DOHH2 (cell line): ENCODE data around the gene DDX51.

ENCODE experiments used
- H3F3A ChIP-seq: fragments of 200-600 bp; sonication (generic), shearing (Covaris generic); 2 replicates; pipeline ENCODE4 v1.6.0; 2016; ENCODE audit warnings: antibody characterized with exemption, mild to moderate bottlenecking; ENCODE audit not compliant: control insufficient read depth, insufficient read depth
- H3K27ac ChIP-seq: fragments of 200-600 bp; sonication (generic); 2 replicates; pipeline ENCODE4 v1.5.1; 2014; ENCODE audit warnings: low read depth, mild to moderate bottlenecking, low read length, moderate library complexity
- H3K27me3 ChIP-seq: fragments of 200-600 bp; sonication (generic); 2 replicates; pipeline ENCODE4 v1.6.1; 2014; ENCODE audit warnings: mild to moderate bottlenecking, low read length, mixed read lengths; ENCODE audit not compliant: control insufficient read depth
- H3K36me3 ChIP-seq: fragments of 200-600 bp; sonication (generic); 2 replicates; pipeline ENCODE4 v1.6.1; 2014; ENCODE audit warnings: mild to moderate bottlenecking, low read length, moderate library complexity, mixed read lengths; ENCODE audit not compliant: control insufficient read depth
- H3K4me1 ChIP-seq: fragments of 200-600 bp; sonication (generic); 2 replicates; pipeline ENCODE4 v1.6.1; 2014; ENCODE audit warnings: mild to moderate bottlenecking, low read length, mixed read lengths; ENCODE audit not compliant: control insufficient read depth
- H3K4me2 ChIP-seq: fragments of 200-600 bp; sonication (generic); 2 replicates; pipeline ENCODE4 v1.6.0; 2014; ENCODE audit warnings: mild to moderate bottlenecking, low read length, moderate library complexity
- H3K4me3 ChIP-seq: fragments of 200-600 bp; sonication (generic); 2 replicates; pipeline ENCODE4 v1.5.1; 2014; ENCODE audit warnings: mild to moderate bottlenecking, low read length, mixed read lengths
- H3K79me2 ChIP-seq: fragments of 200-600 bp; sonication (generic); 2 replicates; pipeline ENCODE4 v1.6.1; 2014; ENCODE audit warnings: mild to moderate bottlenecking, low read length, mixed read lengths; ENCODE audit not compliant: control insufficient read depth
- H3K9me2 ChIP-seq: fragments of 200-600 bp; sonication (generic); replicated peaks from 2 replicates; pipeline ENCODE4 v1.6.1; 2014; ENCODE audit warnings: mild to moderate bottlenecking, low read length, mixed read lengths; ENCODE audit not compliant: control insufficient read depth
- H3K9me3 ChIP-seq: fragments of 200-600 bp; sonication (generic); 2 replicates; pipeline ENCODE4 v1.6.1; 2014; ENCODE audit warnings: antibody characterized with exemption, low read length, mixed read lengths; ENCODE audit not compliant: control insufficient read depth, insufficient read depth
- H4K20me1 ChIP-seq: fragments of 200-600 bp; sonication (generic); 2 replicates; pipeline ENCODE4 v1.6.0; 2014; ENCODE audit warnings: low read depth, mild to moderate bottlenecking, antibody characterized with exemption, low read length, moderate library complexity; ENCODE audit not compliant: control insufficient read depth, insufficient read depth
- CTCF ChIP-seq: fragments of 200-600 bp; sonication (generic); IDR thresholded peaks from one replicate; pipeline ENCODE4 v1.5.1; 2014; ENCODE audit warnings: antibody characterized with exemption, mild to moderate bottlenecking, low read depth, low read length; ENCODE audit not compliant: poor library complexity, severe bottlenecking
- EZH2phosphoT487 ChIP-seq: fragments of 200-600 bp; sonication (generic); IDR thresholded peaks from 2 replicates; pipeline ENCODE4 v1.6.1; 2017; ENCODE audit warnings: borderline replicate concordance, mild to moderate bottlenecking, antibody characterized with exemption, low read length, moderate library complexity, mixed read lengths

The DDX51 gene

GRCh38 chr12:132166093-132166492, 22.0 kb upstream of the DDX51 start:
- no peak for TF ChIP-seq EZH2phosphoT487
- TF ChIP-seq CTCF: no peak

GRCh38 chr12:132165584-132165983, 21.5 kb upstream of the DDX51 start:
- H3K4me2 ChIP-seq: no peak overlapping the region
- no peaks in the 10 kb centered on the region for H4K20me1 ChIP-seq
- H3K79me2 ChIP-seq: no peaks in the 10 kb centered on the region
- H3K4me1 ChIP-seq: no peaks in the 10 kb centered on the region
- no peak overlapping the region for H3K4me3 ChIP-seq
- H3K27ac ChIP-seq: no peak overlapping the region
- TF ChIP-seq CTCF (no peak), EZH2phosphoT487 (no peak)
- H3K9me3 ChIP-seq: peaks cover 9% of the 10 kb centered on the region; the same call in 1 of the 2 replicates
- H3K27me3 ChIP-seq: no peaks in the 10 kb centered on the region
- H3F3A ChIP-seq: no peaks in the 10 kb centered on the region; the same call in 1 of the 2 replicates
- no peaks in the 10 kb centered on the region for H3K36me3 ChIP-seq
- no peaks in the 10 kb centered on the region for H3K9me2 ChIP-seq

More at GRCh38 chr12:132166093-132166492, 22.0 kb upstream of the DDX51 start:
- Histone ChIP-seq H3K27me3 (no peaks in the 10 kb centered on the region), H3K9me2 (no peaks in the 10 kb centered on the region), H3K4me1 (no peaks in the 10 kb centered on the region), H3F3A (no peaks in the 10 kb centered on the region; the same call in 1 of the 2 replicates), H3K4me2 (no peak overlapping the region), H3K4me3 (no peak overlapping the region), H3K27ac (no peak overlapping the region), H3K36me3 (no peaks in the 10 kb centered on the region), H3K79me2 (no peaks in the 10 kb centered on the region), H3K9me3 (peaks cover 9% of the 10 kb centered on the region; the same call in 1 of the 2 replicates), H4K20me1 (no peaks in the 10 kb centered on the region)

- H3K4me1 ChIP-seq: no peaks in the 10 kb centered on the region
- H3K9me3 ChIP-seq: peaks cover 9% of the 10 kb centered on the region; the same call in 1 of the 2 replicates
- H3F3A ChIP-seq: no peaks in the 10 kb centered on the region; the same call in 1 of the 2 replicates
- H4K20me1 ChIP-seq: no peaks in the 10 kb centered on the region
- no peak overlapping the region for H3K4me2 ChIP-seq
- H3K79me2 ChIP-seq: no peaks in the 10 kb centered on the region
- H3K27me3 ChIP-seq: no peaks in the 10 kb centered on the region
- H3K27ac ChIP-seq: no peak overlapping the region
- TF ChIP-seq CTCF (no peak), EZH2phosphoT487 (no peak)
- H3K9me2 ChIP-seq: no peaks in the 10 kb centered on the region
- no peak overlapping the region for H3K4me3 ChIP-seq
- no peaks in the 10 kb centered on the region for H3K36me3 ChIP-seq
Observed at GRCh38 chr12:132164426-132164825, 20.3 kb upstream of the DDX51 start.
